Measurements from ENCODE around the gene ZNF614.
"Not testable (repeated sequence)": the region's sequence is repeated elsewhere in the genome, so short reads cannot be mapped to it uniquely, and the experiment has no call there.

Gene ZNF614

DNA sequence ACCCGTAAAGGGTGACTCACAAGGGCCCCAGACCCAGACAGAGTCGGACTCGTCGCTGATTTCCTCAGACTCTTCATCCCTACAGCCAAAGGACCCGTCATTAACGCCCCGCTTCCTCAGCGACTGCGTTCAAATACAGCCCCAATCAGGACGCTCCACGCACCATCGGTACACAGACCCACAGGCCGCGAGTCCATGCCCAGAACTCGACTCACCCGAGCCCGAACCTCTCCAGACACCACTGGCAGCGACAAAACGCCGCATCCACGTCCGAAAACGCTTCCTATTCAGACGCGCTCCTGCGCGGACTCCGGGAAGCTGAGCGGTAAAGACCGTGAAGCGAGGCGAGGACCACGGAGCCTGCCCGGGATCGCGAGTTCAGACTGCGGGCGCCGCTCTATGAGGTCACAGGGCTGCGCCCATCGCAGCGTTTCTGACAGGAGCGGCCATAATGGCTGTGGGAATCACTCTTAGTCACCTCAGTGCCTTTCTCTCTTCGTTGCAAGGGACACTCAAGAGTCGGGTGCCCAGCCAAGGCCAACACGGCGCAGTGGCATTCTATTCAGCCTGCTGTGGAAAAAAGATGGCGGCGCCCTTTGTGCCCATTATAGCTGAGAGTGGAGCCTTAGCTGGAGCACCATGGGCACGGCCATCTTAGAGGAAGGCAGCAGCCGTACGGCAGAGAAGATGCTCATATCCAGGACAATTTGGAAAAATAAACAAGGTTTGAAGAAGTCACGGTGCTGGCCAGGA, at the start of gene ZNF614:
TSS of gene ZNF614 (minus strand) at position 353 of the 753 bp plus-strand sequence. CDS start 2,634 bp downstream, outside the sequence.
- peak; percentile 82 for DNase-seq

GRCh38 chr19:52070496-52070895, 42.3 kb upstream of the ZNF614 start:
- no peak for DNase-seq

GRCh38 chr19:52069653-52070052, 41.5 kb upstream of the ZNF614 start:
- no peak for DNase-seq

- DNase-seq, result no peak
Measured at GRCh38 chr19:52066258-52066863, 38.2 kb upstream of the ZNF614 start.

- no peak for DNase-seq
Measured at GRCh38 chr19:52065399-52065798, 37.2 kb upstream of the ZNF614 start.

DNA sequence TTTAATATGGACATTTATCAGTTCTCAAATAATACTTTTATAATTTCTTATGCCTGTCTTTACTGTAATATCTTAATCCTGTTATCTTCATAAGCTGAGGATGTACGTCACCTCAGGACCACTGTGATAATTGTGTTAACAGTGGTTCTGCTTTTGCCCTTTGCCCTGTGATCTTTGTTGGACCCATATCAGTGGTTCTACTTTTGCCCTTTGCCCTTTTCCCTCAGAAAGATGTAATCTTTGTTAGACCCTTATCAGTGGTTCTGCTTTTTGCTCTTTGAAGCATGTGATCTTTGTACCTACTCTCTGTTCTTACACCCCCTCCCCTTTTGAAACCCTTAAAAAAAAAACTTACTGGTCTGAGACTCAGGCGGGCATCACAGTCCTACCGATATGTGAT, 28.3 kb upstream of the ZNF614 start:
- not testable (repeated sequence) for DNase-seq

DNA sequence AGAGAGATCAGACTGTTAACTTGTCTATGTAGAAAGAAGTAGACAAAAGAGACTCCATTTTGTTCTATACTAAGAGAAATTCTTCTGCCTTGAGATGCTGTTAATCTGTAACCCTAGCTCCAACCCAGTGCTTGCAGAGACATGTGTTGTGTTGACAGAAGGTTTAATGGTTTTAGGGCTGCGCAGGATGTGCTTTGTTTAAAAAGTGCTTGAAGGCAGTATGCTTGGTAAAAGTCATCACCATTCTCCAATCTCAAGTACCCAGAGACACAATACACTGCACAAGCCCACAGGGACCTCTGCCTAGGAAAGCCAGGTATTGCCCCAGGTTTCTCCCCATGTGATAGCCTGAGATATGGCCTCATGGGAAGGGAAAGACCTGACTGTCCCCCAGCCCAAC, 23.6 kb upstream of the ZNF614 start:
- not testable (repeated sequence) for DNase-seq

DNA sequence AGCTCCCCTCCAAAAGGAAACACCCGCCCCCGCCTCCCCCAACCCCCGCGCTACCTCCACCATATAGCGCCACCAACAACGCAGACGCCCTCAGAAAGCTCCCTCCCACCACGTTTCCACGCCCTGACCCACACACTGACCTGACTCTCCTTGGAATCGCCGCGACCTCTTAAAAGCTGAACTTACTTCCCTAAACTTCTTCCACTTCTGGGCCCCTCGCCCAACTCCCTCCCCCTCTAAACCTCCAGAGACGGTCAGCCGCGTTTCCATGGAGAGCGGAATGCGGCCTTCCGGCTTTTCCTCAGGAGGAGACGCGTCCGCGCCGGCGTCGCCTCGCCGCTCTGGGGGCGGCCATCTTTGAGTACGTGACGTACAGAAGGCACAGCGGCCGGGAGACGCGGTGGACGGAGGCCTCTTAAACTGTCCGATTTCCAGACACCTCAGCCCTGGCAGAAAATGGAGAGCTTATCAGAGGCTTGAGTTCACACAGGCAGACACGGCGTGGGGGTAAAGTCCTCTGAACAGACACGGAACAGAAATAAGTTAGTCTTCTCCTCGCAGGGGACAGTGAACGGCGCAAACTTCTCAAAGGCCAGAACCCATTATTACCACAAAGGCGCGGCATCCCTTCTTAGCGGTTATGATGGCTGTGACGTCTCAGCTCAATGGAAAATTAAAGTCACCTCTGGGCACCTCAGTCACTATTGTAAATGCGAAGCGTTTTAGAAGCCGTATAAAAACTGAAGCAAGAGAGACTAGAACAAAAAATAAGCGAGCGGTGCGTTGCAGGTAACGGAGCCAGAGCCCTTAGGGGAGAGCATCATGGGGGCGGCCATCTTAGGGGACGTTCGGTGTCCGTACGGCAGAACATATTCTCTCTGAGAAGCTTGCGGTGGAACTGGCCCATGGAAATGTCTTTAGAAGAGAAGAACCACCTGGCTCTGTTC, 20.6 kb upstream of the ZNF614 start, which contains the start of gene ZNF432:
TSS of gene ZNF432 (minus strand) at position 284 of the 947 bp plus-strand sequence. CDS start 1,970 bp downstream, outside the sequence.
- peak; percentile 81 for DNase-seq

- DNase-seq, result no peak
Measured at GRCh38 chr19:52039169-52039568, 11.0 kb upstream of the ZNF614 start.

- no peak for DNase-seq
Measured at GRCh38 chr19:52034051-52034728, 6.0 kb upstream of the ZNF614 start.

DNA sequence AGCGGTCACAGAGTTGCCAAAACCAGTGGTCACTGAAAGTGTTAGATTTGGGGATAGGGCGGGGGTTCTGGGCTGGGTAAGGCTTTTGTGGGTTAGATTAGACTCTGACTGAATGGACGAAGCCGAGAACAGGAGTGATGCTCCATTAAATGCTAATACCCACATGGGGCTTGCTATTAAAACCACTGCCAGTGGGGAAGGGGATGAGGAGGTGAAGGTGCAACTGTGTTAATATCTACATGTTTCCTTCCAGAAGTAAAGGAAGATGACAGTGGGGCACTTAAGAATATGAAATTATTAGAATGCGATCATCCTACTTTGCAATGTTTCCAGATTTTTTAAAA, 573 bp upstream of the ZNF614 start:
- no peak for DNase-seq

- not testable (repeated sequence) for DNase-seq
Measured at GRCh38 chr19:52026255-52026990, 1.8 kb downstream of the ZNF614 start.

DNA sequence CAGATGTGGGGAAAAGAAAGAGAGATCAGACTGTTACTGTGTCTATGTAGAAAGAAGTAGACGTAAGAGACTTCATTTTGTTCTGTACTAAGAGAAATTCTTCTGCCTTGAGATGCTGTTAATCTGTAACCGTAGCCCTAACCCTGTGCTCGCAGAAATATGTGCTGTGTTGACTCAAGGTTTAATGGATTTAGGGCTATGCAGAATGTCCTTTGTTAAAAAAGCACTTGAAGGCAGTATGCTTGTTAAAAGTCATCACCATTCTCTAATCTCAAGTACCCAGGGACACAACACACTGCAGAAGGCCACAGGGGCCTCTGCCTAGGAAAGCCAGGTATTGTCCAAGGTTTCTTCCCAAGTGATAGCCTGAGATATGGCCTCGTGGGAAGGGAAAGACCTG, 3.7 kb downstream of the ZNF614 start:
- not testable (repeated sequence) for DNase-seq

DNA sequence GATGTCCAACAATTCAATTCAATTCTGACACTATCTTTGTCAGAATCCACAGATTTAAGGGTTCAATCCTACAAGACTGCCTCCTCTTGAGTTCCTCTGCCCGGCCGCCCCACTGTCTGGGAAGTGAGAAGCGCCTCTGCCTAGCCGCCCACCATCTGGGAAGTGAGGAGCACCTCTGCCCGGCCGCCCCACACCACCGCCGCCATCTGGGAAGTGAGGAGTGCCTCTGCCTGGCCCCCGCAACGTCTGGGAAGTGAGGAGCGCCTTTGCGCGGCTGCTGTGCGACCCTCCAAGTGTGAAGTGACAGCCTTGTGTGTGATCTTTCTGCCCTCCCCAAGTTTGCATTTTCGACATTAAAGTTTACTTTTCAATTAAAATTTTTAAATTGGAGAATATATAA, 6.0 kb downstream of the ZNF614 start:
- DNase-seq, result no peak

DNA sequence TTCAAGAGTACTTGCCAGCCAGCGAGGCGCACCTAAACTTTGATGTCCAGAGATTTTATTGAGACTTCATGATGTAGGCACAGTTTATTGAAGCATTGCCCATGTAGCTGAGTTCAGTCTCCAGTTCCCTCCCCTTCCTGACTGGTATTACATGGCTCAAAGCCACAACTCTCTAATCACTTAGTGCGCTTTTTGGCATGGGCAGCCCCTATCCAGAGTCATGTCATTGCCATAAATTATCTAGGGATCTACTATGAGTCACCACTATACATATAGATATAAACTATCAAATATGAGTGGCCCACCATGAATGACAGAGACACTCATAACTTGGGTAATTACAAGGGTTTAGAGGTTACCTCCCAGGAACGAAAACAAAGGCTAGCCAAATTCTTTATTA, 7.7 kb downstream of the ZNF614 start:
- no peak for DNase-seq

DNA sequence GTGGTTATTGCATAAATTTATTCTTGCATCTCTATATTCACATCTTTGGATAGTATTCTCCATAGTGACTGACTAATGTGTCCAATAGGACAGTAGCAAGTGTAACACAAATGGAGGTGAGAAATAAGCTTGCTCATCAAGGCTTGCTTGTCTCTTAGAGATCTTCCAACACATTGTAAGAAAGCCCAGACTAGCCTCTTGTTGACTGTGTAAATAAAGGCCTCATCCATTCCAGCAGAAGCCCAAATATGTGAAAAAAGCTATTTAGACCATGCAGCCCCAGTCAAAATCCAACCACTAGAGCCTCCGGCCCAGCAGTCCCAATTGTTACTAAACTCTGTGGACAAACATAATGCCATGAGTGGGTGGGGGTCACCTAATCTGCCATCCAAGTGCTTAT, 17.5 kb downstream of the ZNF614 start:
- no peak for DNase-seq

DNA sequence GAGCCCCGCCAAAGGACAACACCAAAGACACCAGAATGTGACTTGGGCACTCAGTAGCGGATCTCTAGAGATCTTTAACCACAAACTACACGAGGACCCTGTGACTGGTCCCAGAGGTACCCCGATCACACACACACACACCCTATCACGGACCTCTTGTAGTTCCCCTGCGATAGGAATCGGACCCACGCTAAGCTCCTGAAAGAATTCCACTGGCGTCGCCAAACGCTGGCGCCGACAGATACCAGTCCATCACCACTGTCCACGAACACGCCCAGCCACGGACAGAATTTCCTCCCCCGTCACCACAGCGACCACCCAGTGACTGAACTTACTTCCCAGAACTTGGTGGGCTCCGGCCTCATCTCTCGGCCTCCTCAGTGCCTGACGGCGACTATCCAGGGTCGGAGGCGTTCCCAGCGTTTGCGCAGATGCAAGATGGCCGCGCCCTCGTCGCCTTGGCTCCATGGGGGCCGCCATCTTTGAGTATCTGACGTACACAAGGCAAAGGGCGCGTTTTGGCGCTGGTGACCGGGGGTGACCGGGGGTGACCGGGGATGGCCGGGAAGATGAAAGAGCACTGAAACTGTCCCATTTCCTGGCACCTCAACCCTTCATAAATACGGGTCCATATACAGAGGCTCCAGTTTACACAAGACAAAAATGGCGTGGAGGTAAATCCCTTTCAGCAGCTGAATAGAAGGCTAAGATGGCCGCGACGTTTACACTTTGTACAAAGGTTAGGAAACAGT, 20.2 kb downstream of the ZNF614 start, which contains the start of gene ZNF615:
TSS of gene ZNF615 (minus strand) at position 406 of the 752 bp plus-strand sequence. CDS start 4,500 bp downstream, outside the sequence.
- DNase-seq, result peak; percentile 87

DNA sequence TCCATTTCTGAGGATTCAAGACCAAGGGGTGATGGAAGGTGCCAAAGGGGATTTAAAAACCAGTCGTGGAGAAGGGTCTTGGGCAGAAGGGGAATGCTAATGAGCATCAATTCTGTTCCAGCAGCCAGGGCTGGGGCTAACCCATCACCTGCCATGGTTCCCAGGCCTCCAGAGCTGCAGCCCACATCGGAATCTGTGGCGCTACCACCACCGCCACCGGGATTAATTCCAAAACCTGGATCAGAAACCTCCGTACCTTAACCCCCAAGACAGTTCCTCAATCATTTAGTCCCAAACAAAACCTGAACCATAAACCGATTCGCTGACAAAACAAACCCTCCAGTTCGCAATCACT, 20.8 kb downstream of the ZNF614 start:
- no peak for DNase-seq

- DNase-seq, result no peak
Measured at GRCh38 chr19:51994048-51994644, 34.0 kb downstream of the ZNF614 start.

GRCh38 chr19:51993422-51993821, 34.8 kb downstream of the ZNF614 start:
- DNase-seq, result no peak

Measured in NCI-H2171 (cell line).